Measurements from ENCODE around the gene ITK. TPM values are rescaled to one million over a fixed set of nuclear protein-coding genes. Genes with fewer than 3 reads are reported as not detected.

ITK gene
- total and polyA plus RNA-seq, 2 donors (not counting 1 experiment from before 2014, with no cell fraction given), result 0.75 to 1.1 TPM

DNA sequence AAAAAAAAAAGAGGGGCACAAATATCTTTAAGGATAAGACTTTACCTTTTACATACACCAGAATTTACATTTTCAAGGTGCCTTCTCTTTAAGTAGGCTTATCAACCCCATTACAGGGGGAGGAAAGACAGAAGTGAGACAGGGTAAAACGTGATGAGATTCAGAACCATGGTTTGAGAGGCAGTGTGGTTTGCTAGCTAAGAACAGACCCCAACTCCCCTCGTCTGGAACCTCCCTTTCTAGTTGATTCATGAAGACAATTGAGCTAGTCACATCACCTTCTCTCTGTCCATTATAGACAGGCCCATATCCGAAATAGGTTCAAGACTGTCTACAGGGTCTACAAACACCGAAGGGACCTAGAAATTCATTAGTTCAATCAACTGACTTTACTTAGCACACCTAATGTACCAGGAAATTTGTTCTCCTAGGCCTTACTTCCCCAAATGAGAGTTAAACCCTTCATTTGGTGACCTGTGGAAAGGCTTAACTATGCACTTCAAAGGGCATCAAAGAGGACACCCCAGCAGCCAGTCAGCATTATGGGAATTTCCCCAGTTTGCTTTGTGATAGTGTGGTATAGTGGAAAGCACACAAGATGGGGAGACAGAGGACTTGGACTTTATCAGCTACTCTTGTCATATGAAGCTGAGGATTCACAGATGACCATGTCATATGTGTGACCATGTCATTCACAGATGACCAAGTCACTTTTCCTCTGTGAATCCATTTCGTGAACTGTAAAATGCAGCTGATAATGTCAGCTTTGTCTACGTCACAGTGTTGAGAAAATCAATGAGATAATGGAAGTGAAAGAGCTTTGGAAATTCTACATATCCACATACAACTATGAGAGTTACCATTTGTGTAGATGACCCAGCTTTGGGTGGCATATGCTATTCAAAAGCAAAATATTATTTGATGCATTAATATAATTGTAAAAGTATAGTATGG, 45.1 kb downstream of the ITK start:
- peaks cover 6 to 7% of the 10 kb centered on the region in 2 donors for H3K4me1 ChIP-seq (ENCODE audit: control insufficient read depth in 2 of 2, insufficient read depth in 2 of 2, low read length in 2 of 2)
- H3K4me3 Mint-ChIP-seq, result no peak overlapping the region

DNA sequence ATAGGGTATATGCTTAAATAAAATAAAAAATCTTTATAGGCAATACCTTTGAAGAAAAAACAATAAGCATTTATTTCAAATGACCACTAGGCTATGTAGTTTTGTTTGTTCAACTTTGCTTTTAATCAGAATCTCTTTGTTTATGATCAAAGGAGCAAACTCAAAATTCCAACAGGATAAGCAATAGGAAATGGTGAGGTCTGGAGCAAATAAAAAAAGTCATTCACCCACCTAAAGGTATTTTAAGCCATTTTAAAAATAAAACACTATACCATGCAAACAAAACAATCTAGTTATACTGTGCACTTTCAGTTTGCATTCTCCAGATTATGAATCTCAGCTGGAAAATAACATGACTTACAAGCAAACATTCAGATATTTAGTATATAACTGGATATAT, 50.0 kb downstream of the ITK start:
- intact Hi-C loops (cut with micrococcal nuclease), result no loop called here

More for the DNA sequence above, 45.1 kb downstream of the ITK start:
- no peak overlapping the region for H3K27ac ChIP-seq (ENCODE audit: low read length in 2 of 2)
- POLR2A ChIA-PET, result no interaction called here
- H3K9ac ChIP-seq (ENCODE audit: low read length), result no peak overlapping the region
- 86% methylated on average over 3 of the region's 6 CpGs for WGBS (ENCODE audit: insufficient coverage)
- no peaks in the 10 kb centered on the region for H3K9me3 ChIP-seq (ENCODE audit: control extremely low read depth in 1 of 3, control insufficient read depth in 2 of 3, insufficient read depth in 1 of 3, low read length in 2 of 3)
- DNase-seq (no peak), ATAC-seq (ENCODE audit: low read depth) (no peak)
- intact Hi-C loops (cut with micrococcal nuclease), result no loop called here
- H3K4me3 ChIP-seq (ENCODE audit: control extremely low read depth in 1 of 5, extremely low read depth in 1 of 5, insufficient read depth in 1 of 5, low read depth in 2 of 5, low read length in 4 of 5), result no peak overlapping the region
- H2AFZ ChIP-seq (ENCODE audit: insufficient read depth, low read depth, low read length, poor library complexity, severe bottlenecking), result no peak overlapping the region
- H3K79me2 ChIP-seq (ENCODE audit: control insufficient read depth, insufficient read depth, low read length), result no peaks in the 10 kb centered on the region
- H3K27me3 ChIP-seq (replicated peaks in 1 of 4; ENCODE audit: control extremely low read depth in 1 of 4, control insufficient read depth in 3 of 4, insufficient read depth in 4 of 4, low read length in 3 of 4), result no peaks in the 10 kb centered on the region
- TF ChIP-seq, protein P1, sequence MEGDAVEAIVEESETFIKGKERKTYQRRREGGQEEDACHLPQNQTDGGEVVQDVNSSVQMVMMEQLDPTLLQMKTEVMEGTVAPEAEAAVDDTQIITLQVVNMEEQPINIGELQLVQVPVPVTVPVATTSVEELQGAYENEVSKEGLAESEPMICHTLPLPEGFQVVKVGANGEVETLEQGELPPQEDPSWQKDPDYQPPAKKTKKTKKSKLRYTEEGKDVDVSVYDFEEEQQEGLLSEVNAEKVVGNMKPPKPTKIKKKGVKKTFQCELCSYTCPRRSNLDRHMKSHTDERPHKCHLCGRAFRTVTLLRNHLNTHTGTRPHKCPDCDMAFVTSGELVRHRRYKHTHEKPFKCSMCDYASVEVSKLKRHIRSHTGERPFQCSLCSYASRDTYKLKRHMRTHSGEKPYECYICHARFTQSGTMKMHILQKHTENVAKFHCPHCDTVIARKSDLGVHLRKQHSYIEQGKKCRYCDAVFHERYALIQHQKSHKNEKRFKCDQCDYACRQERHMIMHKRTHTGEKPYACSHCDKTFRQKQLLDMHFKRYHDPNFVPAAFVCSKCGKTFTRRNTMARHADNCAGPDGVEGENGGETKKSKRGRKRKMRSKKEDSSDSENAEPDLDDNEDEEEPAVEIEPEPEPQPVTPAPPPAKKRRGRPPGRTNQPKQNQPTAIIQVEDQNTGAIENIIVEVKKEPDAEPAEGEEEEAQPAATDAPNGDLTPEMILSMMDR (IDR thresholded peaks at IDR 0.05), result no peak
- no peak for TF ChIP-seq EZH2 (IDR thresholded peaks at IDR 0.05; ENCODE audit: borderline replicate concordance, insufficient read depth, low read depth, low read length, poor library complexity, severe bottlenecking)
- CTCF ChIA-PET, result interaction anchor here (1.3 kb wide), 1 partner anchor 19 kb away, joined by 3 read pairs; no protein-coding TSS in a partner anchor
- Mint-ChIP-seq H3K4me1 (peaks cover 14% of the 10 kb centered on the region), H3K9me3 (ENCODE audit: insufficient read depth) (no peaks in the 10 kb centered on the region), H3K27ac (no peak overlapping the region), H3K27me3 (no peaks in the 10 kb centered on the region)
- H3K36me3 ChIP-seq (replicated peaks in 1 of 2; ENCODE audit: control extremely low read depth in 1 of 2, control insufficient read depth in 1 of 2, extremely low read depth in 1 of 2, insufficient read depth in 2 of 2, low read length in 1 of 2), result no peaks in the 10 kb centered on the region
- no peak overlapping the region for H3K4me2 ChIP-seq (replicated peaks; ENCODE audit: low read depth, low read length, poor library complexity, severe bottlenecking)
- H4K20me1 ChIP-seq (ENCODE audit: control insufficient read depth, insufficient read depth, low read length, poor library complexity, severe bottlenecking), result no peaks in the 10 kb centered on the region

More for the DNA sequence above, 50.0 kb downstream of the ITK start:
- ChIA-PET CTCF (no interaction called here), POLR2A (no interaction called here)
- Mint-ChIP-seq H3K4me3 (no peak overlapping the region), H3K9me3 (ENCODE audit: insufficient read depth) (no peaks in the 10 kb centered on the region), H3K4me1 (no peaks in the 10 kb centered on the region), H3K27ac (no peak overlapping the region), H3K27me3 (no peaks in the 10 kb centered on the region)
- Histone ChIP-seq H3K27ac (ENCODE audit: low read length in 2 of 2) (no peak overlapping the region), H3K27me3 (replicated peaks in 1 of 4; ENCODE audit: control extremely low read depth in 1 of 4, control insufficient read depth in 3 of 4, insufficient read depth in 4 of 4, low read length in 3 of 4) (no peaks in the 10 kb centered on the region), H3K4me3 (ENCODE audit: control extremely low read depth in 1 of 5, extremely low read depth in 1 of 5, insufficient read depth in 1 of 5, low read depth in 2 of 5, low read length in 4 of 5) (no peak overlapping the region), H3K36me3 (replicated peaks in 1 of 2; ENCODE audit: control extremely low read depth in 1 of 2, control insufficient read depth in 1 of 2, extremely low read depth in 1 of 2, insufficient read depth in 2 of 2, low read length in 1 of 2) (no peaks in the 10 kb centered on the region), H4K20me1 (ENCODE audit: control insufficient read depth, insufficient read depth, low read length, poor library complexity, severe bottlenecking) (no peaks in the 10 kb centered on the region), H3K4me2 (replicated peaks; ENCODE audit: low read depth, low read length, poor library complexity, severe bottlenecking) (no peak overlapping the region), H3K79me2 (ENCODE audit: control insufficient read depth, insufficient read depth, low read length) (no peaks in the 10 kb centered on the region), H3K4me1 (ENCODE audit: control insufficient read depth in 2 of 2, insufficient read depth in 2 of 2, low read length in 2 of 2) (no peaks in the 10 kb centered on the region), H3K9ac (ENCODE audit: low read length) (no peak overlapping the region), H3K9me3 (ENCODE audit: control extremely low read depth in 1 of 3, control insufficient read depth in 2 of 3, insufficient read depth in 1 of 3, low read length in 2 of 3) (no peaks in the 10 kb centered on the region), H2AFZ (ENCODE audit: insufficient read depth, low read depth, low read length, poor library complexity, severe bottlenecking) (no peak overlapping the region)
- ATAC-seq (ENCODE audit: low read depth) (no peak), DNase-seq (no peak)
- TF ChIP-seq, protein P1 (IDR thresholded peaks at IDR 0.05), result no peak
- TF ChIP-seq EZH2 (IDR thresholded peaks at IDR 0.05; ENCODE audit: borderline replicate concordance, insufficient read depth, low read depth, low read length, poor library complexity, severe bottlenecking), result no peak

Measured in B cell (primary cell).